Endothelial cell of umbilical vein (primary cell): ENCODE data around the gene ERO1B. TPM values are rescaled to one million over a fixed set of nuclear protein-coding genes. Genes with fewer than 3 reads are reported as not detected.

Experiments
- BruUV-seq: library from RNA; stranded (reverse); fragments of 400-500 nt; replicated peaks from 2 replicates; lab custom pipeline; 2021; lab: Mats Ljungman, UMichigan
- CTCF ChIA-PET: fragments of 300-600, 350-600 bp; sonication (Branson Sonifier 250); formaldehyde crosslinking; loops from one replicate; lab custom pipeline; 2021; ENCODE audit warnings: antibody characterized with exemption, inconsistent platforms; lab: Charles Lee
- POLR2A ChIA-PET: fragments of 300-600, 350-600 bp; sonication (Branson Sonifier 250); formaldehyde crosslinking; loops from one replicate; lab custom pipeline; 2021; ENCODE audit warnings: antibody characterized with exemption, inconsistent platforms; lab: Charles Lee
- DNase-seq: peaks from one replicate; pipeline ENCODE4 v3.0.0-alpha.2; 2011; ENCODE audit warnings: low read depth, low spot score
- FAIRE-seq: peaks from 2 replicates; lab custom pipeline; 2011; peaks lifted over from hg19 to GRCh38; lab: Jason Lieb, UNC
- H2AFZ ChIP-seq: 2 replicates; pipeline ENCODE4 v1.6.0; 2012; ENCODE audit warnings: low read depth, low read length, control low read depth, inconsistent platforms
- H3K27ac ChIP-seq: 2 replicates; pipeline ENCODE4 v1.5.1; 2011; ENCODE audit warnings: low read depth, mild to moderate bottlenecking, control low read depth, low read length, moderate library complexity; ENCODE audit not compliant: insufficient read depth
- H3K27me3 ChIP-seq, 2 experiments: 2 replicates each; pipeline versions ENCODE4 v1.6.0 to v1.6.1; 2011; ENCODE audit warnings: low read length in 2 of 2, mixed read lengths in 1 of 2; ENCODE audit not compliant: control insufficient read depth in 2 of 2, insufficient read depth in 2 of 2
- H3K36me3 ChIP-seq, 2 experiments: 2 replicates in 1 of 2; 3 replicates in 1 of 2; pipeline ENCODE4 v1.5.1; 2011; ENCODE audit warnings: low read length in 2 of 2, mild to moderate bottlenecking in 1 of 2, moderate library complexity in 1 of 2; ENCODE audit not compliant: control insufficient read depth in 2 of 2, insufficient read depth in 2 of 2; ENCODE audit errors: extremely low read depth in 1 of 2
- H3K4me1 ChIP-seq: 3 replicates; pipeline ENCODE4 v1.5.1; 2011; ENCODE audit warnings: mild to moderate bottlenecking, low read length; ENCODE audit not compliant: control insufficient read depth, insufficient read depth; ENCODE audit errors: extremely low read depth
- H3K4me2 ChIP-seq: 2 replicates; pipeline ENCODE4 v1.6.1; 2011; ENCODE audit warnings: low read length, control low read depth, mixed read lengths; ENCODE audit not compliant: insufficient read depth
- H3K4me3 ChIP-seq, 3 experiments: fragments of 200-600 bp in 1 of 3; sonication (generic), shearing (Covaris generic) in 1 of 3; replicated peaks in 1 of 3; 2 replicates each; pipeline ENCODE4 v1.5.1; 2011 to 2016; ENCODE audit warnings: control low read depth in 3 of 3, low read length in 3 of 3, mild to moderate bottlenecking in 2 of 3, inconsistent platforms in 1 of 3, low read depth in 1 of 3, moderate library complexity in 1 of 3; ENCODE audit not compliant: insufficient read depth in 1 of 3
- H3K79me2 ChIP-seq: 2 replicates; pipeline ENCODE4 v1.6.0; 2012; ENCODE audit warnings: low read length, inconsistent platforms; ENCODE audit not compliant: control insufficient read depth, insufficient read depth
- H3K9ac ChIP-seq: replicated peaks from 2 replicates; pipeline ENCODE3; 2011; ENCODE audit warnings: low read length, control low read depth; ENCODE audit not compliant: insufficient read depth; ENCODE audit errors: extremely low read depth
- H3K9me1 ChIP-seq: replicated peaks from 3 replicates; pipeline ENCODE4 v1.6.0; 2011; ENCODE audit warnings: mild to moderate bottlenecking, low read length; ENCODE audit not compliant: control insufficient read depth, insufficient read depth; ENCODE audit errors: extremely low read depth
- H3K9me3 ChIP-seq: replicated peaks from 2 replicates; pipeline ENCODE4 v1.5.1; 2012; ENCODE audit warnings: low read length, inconsistent platforms; ENCODE audit not compliant: control insufficient read depth, insufficient read depth
- H4K20me1 ChIP-seq: replicated peaks from 2 replicates; pipeline ENCODE3; 2011; ENCODE audit warnings: mild to moderate bottlenecking, low read length; ENCODE audit not compliant: control insufficient read depth, insufficient read depth; ENCODE audit errors: extremely low read depth
- CTCF ChIP-seq, 2 donors: IDR thresholded peaks; 1 replicate in 1 of 2; 2 replicates in 1 of 2; pipeline ENCODE4 v1.5.1; 2011; ENCODE audit warnings: low read length in 2 of 2, mild to moderate bottlenecking in 2 of 2, moderate library complexity in 2 of 2, control low read depth in 1 of 2, inconsistent platforms in 1 of 2, low read depth in 1 of 2; ENCODE audit not compliant: insufficient read depth in 1 of 2; ENCODE audit errors: extremely low read depth in 1 of 2
- EZH2 ChIP-seq: IDR thresholded peaks from 2 replicates; pipeline ENCODE4 v1.6.1; 2012; ENCODE audit warnings: borderline replicate concordance, low read depth, mild to moderate bottlenecking, moderate library complexity, low read length, inconsistent platforms; ENCODE audit not compliant: severe bottlenecking
- FOS ChIP-seq: IDR thresholded peaks from 2 replicates; pipeline ENCODE4 v1.6.1; 2011; ENCODE audit warnings: mild to moderate bottlenecking, low read length, moderate library complexity, borderline replicate concordance; ENCODE audit not compliant: insufficient read depth
- GATA2 ChIP-seq: IDR thresholded peaks from 2 replicates; pipeline ENCODE4 v1.7.0; 2011; ENCODE audit warnings: low read depth, mild to moderate bottlenecking, moderate library complexity, mixed read lengths, low read length; ENCODE audit not compliant: insufficient read length, insufficient read depth
- JUN ChIP-seq: IDR thresholded peaks from 2 replicates; pipeline ENCODE4 v1.6.1; 2011; ENCODE audit warnings: borderline replicate concordance, low read depth; ENCODE audit not compliant: insufficient read length, insufficient read depth
- MAX ChIP-seq: IDR thresholded peaks from 2 replicates; pipeline ENCODE4 v1.6.1; 2011; ENCODE audit not compliant: insufficient read depth, insufficient read length
- MYC ChIP-seq: IDR thresholded peaks from one replicate; pipeline ENCODE4 v1.6.1; 2011; ENCODE audit warnings: mild to moderate bottlenecking, low read depth, low read length
- POLR2A ChIP-seq: IDR thresholded peaks from 2 replicates; pipeline ENCODE4 v1.6.1; 2012; ENCODE audit warnings: low read depth, mild to moderate bottlenecking, control low read depth, low read length
- POLR2AphosphoS5 ChIP-seq: IDR thresholded peaks from 2 replicates; pipeline ENCODE4 v1.6.1; 2012; ENCODE audit warnings: low read depth, mild to moderate bottlenecking, control low read depth, low read length, moderate library complexity; ENCODE audit not compliant: insufficient read depth
- dilution Hi-C: fragments of 300-500 bp; cut with MboI; formaldehyde crosslinking; loops from one replicate; pipeline ENCODE4 v1.15.0; 2019; ENCODE audit warnings: low sequenced_read_pairs; ENCODE audit not compliant: extremely low pct_ligation_motif_present
- intact Hi-C: fragments of 100-400 bp; cut with micrococcal nuclease; formaldehyde crosslinking; loops from one replicate; pipeline ENCODE4 v1.10.0; 2022
- polyA plus RNA-seq, 4 experiments: library from polyadenylated mRNA; depleted of rRNA in 3 of 4; stranded (reverse) in 3 of 4; unstranded in 1 of 4; fragments of >200 nt; gene quantifications; 2 replicates each; pipeline versions ENCODE4 v1.2.1 to v1.2.3, GENCODE V29; 2011 to 2012; ENCODE audit warnings: missing spikeins in 1 of 4
- total RNA-seq: library from RNA; stranded (reverse); gene quantifications from 2 replicates; pipeline ENCODE4 v1.2.3, GENCODE V29; 2021

ERO1B gene
- total and polyA plus RNA-seq, 2 donors (not counting 3 experiments of a cell fraction or from before 2014, with no cell fraction given) = 1.9 to 3.6 TPM

- FAIRE-seq = no peak
- H3K27ac ChIP-seq = no peak overlapping the region
- TF ChIP-seq EZH2 (no peak), MAX (no peak), JUN (no peak), FOS (no peak), GATA2 (no peak), POLR2A (no peak), CTCF (IDR thresholded peaks at IDR 0.05; ENCODE audit: extremely low read depth in 1 of 2, insufficient read depth in 1 of 2, low read depth in 1 of 2, low read length in 2 of 2) (no peak), MYC (no peak), POLR2AphosphoS5 (no peak)
- POLR2A ChIA-PET = no interaction called here
- H2AFZ ChIP-seq = no peak overlapping the region
- H3K79me2 ChIP-seq = no peaks in the 10 kb centered on the region
- CTCF ChIA-PET = interaction anchor here (0.6 to 0.8 kb wide), 2 partner anchors 14 to 29 kb away, joined by 3 to 6 read pairs; no protein-coding TSS in a partner anchor
- H3K36me3 ChIP-seq = no peaks in the 10 kb centered on the region
- no peaks in the 10 kb centered on the region for H4K20me1 ChIP-seq
- H3K4me1 ChIP-seq = no peaks in the 10 kb centered on the region
- BruUV-seq = no TSS peak
- H3K27me3 ChIP-seq = no peaks in the 10 kb centered on the region
- H3K9me1 ChIP-seq = no peaks in the 10 kb centered on the region
- H3K4me3 ChIP-seq = no peak overlapping the region
- H3K9me3 ChIP-seq = no peaks in the 10 kb centered on the region
- no peak overlapping the region for H3K4me2 ChIP-seq
- H3K9ac ChIP-seq = no peak overlapping the region
- dilution Hi-C loops = no loop called here
- intact Hi-C loops = no loop called here
- no peak for DNase-seq
Observed at GRCh38 chr1:236239092-236239585, 42.6 kb downstream of the ERO1B start.
